Ishikawa (cell line): Measurements from ENCODE around the gene RELN.

Source experiments
- CEBPB ChIP-seq: IDR thresholded peaks from 2 replicates; pipeline ENCODE4 v1.6.1; 2012
- CREB1 ChIP-seq: IDR thresholded peaks from 2 replicates; pipeline ENCODE4 v1.6.1; 2012; ENCODE audit warnings: low read depth
- EGR1 ChIP-seq: IDR thresholded peaks from 2 replicates; pipeline ENCODE4 v1.6.1; 2012
- EP300 ChIP-seq: IDR thresholded peaks from 2 replicates; pipeline ENCODE4 v1.6.1; 2012; ENCODE audit warnings: borderline replicate concordance
- FOXM1 ChIP-seq: IDR thresholded peaks from 2 replicates; pipeline ENCODE4 v1.6.1; 2012; ENCODE audit warnings: low read depth, borderline replicate concordance
- NFIC ChIP-seq: IDR thresholded peaks from 2 replicates; pipeline ENCODE4 v1.6.1; 2012
- RAD21 ChIP-seq: IDR thresholded peaks from 2 replicates; pipeline ENCODE4 v1.6.1; 2012; ENCODE audit warnings: low read depth
- TAF1 ChIP-seq: IDR thresholded peaks from 2 replicates; pipeline ENCODE4 v1.6.1; 2012; ENCODE audit warnings: low read depth, mild to moderate bottlenecking
- TCF12 ChIP-seq: IDR thresholded peaks from 2 replicates; pipeline ENCODE4 v1.6.1; 2012; ENCODE audit warnings: low read depth
- TEAD4 ChIP-seq: IDR thresholded peaks from 2 replicates; pipeline ENCODE4 v1.6.1; 2012
- ZBTB7A ChIP-seq: IDR thresholded peaks from 2 replicates; pipeline ENCODE4 v1.6.1; 2012; ENCODE audit warnings: low read depth
- TF ChIP-seq, protein P1 (sequence below): IDR thresholded peaks from 2 replicates; pipeline ENCODE4 v1.6.1; 2012; ENCODE audit warnings: low read depth, mild to moderate bottlenecking
- TF ChIP-seq, protein P2 (sequence below): IDR thresholded peaks from 2 replicates; pipeline ENCODE4 v1.6.1; 2012
- TF ChIP-seq, protein P3 (sequence below): IDR thresholded peaks from 2 replicates; pipeline ENCODE4 v1.6.1; 2012

Gene RELN

DNA sequence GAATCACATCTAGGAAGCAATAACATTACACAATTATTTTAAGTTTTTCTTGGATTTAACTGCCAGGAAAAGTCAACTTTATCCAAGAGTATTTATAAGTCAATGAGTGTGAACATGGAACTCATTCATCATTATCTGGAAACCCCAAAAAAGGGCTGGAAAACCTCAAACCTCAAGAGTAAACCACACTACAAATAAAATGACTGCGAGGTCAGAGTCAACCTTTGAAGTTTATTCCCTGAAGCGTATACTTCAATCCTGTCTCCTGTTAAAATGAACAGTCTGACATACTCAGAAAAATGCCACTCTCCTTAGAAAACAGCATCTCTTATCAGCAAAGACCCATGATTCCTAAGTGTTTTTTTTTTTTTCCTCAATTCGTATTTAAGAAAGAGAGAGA is 86.5 kb downstream of the RELN start:
- TF ChIP-seq CEBPB (no peak), TAF1 (no peak), CREB1 (no peak), RAD21 (no peak), FOXM1 (no peak), TEAD4 (no peak), EGR1 (no peak), NFIC (no peak), TCF12 (no peak), EP300 (no peak)
- TF ChIP-seq, protein P1, sequence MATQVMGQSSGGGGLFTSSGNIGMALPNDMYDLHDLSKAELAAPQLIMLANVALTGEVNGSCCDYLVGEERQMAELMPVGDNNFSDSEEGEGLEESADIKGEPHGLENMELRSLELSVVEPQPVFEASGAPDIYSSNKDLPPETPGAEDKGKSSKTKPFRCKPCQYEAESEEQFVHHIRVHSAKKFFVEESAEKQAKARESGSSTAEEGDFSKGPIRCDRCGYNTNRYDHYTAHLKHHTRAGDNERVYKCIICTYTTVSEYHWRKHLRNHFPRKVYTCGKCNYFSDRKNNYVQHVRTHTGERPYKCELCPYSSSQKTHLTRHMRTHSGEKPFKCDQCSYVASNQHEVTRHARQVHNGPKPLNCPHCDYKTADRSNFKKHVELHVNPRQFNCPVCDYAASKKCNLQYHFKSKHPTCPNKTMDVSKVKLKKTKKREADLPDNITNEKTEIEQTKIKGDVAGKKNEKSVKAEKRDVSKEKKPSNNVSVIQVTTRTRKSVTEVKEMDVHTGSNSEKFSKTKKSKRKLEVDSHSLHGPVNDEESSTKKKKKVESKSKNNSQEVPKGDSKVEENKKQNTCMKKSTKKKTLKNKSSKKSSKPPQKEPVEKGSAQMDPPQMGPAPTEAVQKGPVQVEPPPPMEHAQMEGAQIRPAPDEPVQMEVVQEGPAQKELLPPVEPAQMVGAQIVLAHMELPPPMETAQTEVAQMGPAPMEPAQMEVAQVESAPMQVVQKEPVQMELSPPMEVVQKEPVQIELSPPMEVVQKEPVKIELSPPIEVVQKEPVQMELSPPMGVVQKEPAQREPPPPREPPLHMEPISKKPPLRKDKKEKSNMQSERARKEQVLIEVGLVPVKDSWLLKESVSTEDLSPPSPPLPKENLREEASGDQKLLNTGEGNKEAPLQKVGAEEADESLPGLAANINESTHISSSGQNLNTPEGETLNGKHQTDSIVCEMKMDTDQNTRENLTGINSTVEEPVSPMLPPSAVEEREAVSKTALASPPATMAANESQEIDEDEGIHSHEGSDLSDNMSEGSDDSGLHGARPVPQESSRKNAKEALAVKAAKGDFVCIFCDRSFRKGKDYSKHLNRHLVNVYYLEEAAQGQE = no peak
- TF ChIP-seq, protein P2, sequence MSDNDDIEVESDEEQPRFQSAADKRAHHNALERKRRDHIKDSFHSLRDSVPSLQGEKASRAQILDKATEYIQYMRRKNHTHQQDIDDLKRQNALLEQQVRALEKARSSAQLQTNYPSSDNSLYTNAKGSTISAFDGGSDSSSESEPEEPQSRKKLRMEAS = no peak
- TF ChIP-seq, protein P3, sequence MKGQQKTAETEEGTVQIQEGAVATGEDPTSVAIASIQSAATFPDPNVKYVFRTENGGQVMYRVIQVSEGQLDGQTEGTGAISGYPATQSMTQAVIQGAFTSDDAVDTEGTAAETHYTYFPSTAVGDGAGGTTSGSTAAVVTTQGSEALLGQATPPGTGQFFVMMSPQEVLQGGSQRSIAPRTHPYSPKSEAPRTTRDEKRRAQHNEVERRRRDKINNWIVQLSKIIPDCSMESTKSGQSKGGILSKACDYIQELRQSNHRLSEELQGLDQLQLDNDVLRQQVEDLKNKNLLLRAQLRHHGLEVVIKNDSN = no peak

DNA sequence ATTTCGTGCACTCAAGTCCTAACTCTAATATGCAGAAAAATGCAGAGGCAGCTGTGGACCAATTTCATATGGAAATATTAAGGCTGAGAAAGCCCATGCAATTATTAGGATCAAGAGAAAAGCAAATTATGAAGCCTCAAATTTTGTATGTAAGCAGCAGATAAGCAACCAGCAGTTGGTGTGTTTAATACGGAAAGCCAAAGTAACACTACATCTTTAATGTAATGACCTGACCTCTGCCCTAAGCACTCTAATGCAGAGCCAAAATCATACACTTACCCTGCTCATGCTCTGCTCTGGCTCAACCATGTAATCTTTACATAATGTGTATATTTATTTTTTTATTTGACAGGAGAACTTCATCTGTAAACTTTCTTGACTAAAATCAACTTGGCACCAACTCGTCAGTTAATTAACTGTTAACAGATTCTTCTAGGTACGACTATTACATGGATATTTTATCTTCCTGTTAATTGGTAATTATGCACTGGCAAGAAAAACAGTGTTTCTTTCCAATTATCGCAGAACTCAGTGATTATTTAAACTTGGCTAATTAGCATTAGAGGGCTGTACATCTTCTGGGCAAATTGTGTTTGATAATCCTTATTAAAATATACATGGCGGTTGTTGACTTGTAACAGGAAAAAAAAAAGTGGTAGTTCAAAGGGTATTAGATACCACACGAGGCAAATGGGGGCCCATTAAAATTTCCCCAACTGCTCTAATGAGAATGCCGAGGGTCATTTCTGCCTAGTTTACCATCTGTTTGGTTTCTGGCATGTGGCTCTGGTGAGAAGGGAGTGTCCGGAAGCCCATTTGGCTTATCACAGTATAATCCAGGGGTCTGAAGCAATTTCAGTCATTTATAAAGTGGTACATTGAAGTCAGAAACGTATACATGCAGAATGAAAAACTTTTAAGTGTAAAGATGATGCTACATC is 94.5 kb downstream of the RELN start:
- no peak for TF ChIP-seq CEBPB
- no peak for TF ChIP-seq NFIC
- no peak for TF ChIP-seq CREB1
- TF ChIP-seq TAF1 = no peak
- no peak for TF ChIP-seq TEAD4
- no peak for TF ChIP-seq FOXM1
- TF ChIP-seq, protein P1 = no peak

DNA sequence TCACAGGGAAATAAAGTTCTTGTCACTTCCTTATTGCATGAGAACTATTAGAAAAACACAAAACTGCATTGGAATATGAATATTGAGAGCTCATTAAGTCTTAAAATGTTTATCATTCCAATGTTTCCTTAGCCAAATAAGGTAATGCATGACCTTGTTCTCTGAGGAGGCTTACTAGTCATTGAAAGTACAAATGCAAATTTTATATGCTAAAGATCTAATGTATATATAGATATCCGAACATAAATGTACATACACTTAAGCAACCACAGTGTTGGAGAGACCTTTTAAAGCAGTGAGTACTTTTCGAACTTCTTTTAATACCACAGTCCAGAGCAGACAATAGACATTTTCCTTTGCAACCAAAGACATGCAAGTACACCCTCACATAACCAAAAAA is 96.1 kb downstream of the RELN start:
- TF ChIP-seq RAD21 (no peak), NFIC (no peak)
- TF ChIP-seq, protein P2 = no peak

DNA sequence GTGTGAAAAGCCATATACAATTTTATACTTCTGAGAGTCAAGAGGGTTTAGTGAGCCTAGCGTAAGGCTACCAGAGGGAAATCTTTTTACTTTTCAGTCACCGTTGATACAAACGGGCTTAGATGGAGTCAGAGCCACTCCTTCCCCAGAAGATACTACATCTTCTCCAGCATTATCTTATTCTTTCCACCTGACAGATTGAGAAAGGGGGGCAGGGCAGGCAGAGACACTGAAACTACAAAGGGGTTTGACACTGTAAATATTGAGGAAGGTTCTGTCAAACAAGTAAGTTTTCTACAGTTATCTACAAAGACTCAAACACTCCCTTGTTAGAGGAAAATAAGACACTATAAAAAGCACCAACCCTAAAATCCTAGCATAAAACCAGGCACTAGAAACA is 100.0 kb downstream of the RELN start:
- no peak for TF ChIP-seq ZBTB7A
- TF ChIP-seq, protein P2 = no peak
- TF ChIP-seq, protein P3 = no peak
- no peak for TF ChIP-seq TAF1
- TF ChIP-seq, protein P1 = no peak
- TF ChIP-seq FOXM1 = no peak
- TF ChIP-seq TEAD4 = no peak
- no peak for TF ChIP-seq TCF12
- TF ChIP-seq CEBPB = no peak
